Endothelial cell of umbilical vein (primary cell): ENCODE data around the gene OR10D3. TPM values are rescaled to one million over a fixed set of nuclear protein-coding genes. Genes with fewer than 3 reads are reported as not detected.

Experiments used
- BruUV-seq: library from RNA; stranded (reverse); fragments of 400-500 nt; replicated peaks from 2 replicates; lab custom pipeline; 2021; lab: Mats Ljungman, UMichigan
- CTCF ChIA-PET: fragments of 300-600, 350-600 bp; sonication (Branson Sonifier 250); formaldehyde crosslinking; loops from one replicate; lab custom pipeline; 2021; ENCODE audit warnings: antibody characterized with exemption, inconsistent platforms; lab: Charles Lee
- POLR2A ChIA-PET: fragments of 300-600, 350-600 bp; sonication (Branson Sonifier 250); formaldehyde crosslinking; loops from one replicate; lab custom pipeline; 2021; ENCODE audit warnings: antibody characterized with exemption, inconsistent platforms; lab: Charles Lee
- DNase-seq: peaks from one replicate; pipeline ENCODE4 v3.0.0-alpha.2; 2011; ENCODE audit warnings: low read depth, low spot score
- FAIRE-seq: peaks from 2 replicates; lab custom pipeline; 2011; peaks lifted over from hg19 to GRCh38; lab: Jason Lieb, UNC
- H2AFZ ChIP-seq: 2 replicates; pipeline ENCODE4 v1.6.0; 2012; ENCODE audit warnings: low read depth, low read length, control low read depth, inconsistent platforms
- H3K27ac ChIP-seq: 2 replicates; pipeline ENCODE4 v1.5.1; 2011; ENCODE audit warnings: low read depth, mild to moderate bottlenecking, control low read depth, low read length, moderate library complexity; ENCODE audit not compliant: insufficient read depth
- H3K27me3 ChIP-seq, 2 experiments: 2 replicates each; pipeline versions ENCODE4 v1.6.0 to v1.6.1; 2011; ENCODE audit warnings: low read length in 2 of 2, mixed read lengths in 1 of 2; ENCODE audit not compliant: control insufficient read depth in 2 of 2, insufficient read depth in 2 of 2
- H3K36me3 ChIP-seq, 2 experiments: 2 replicates in 1 of 2; 3 replicates in 1 of 2; pipeline ENCODE4 v1.5.1; 2011; ENCODE audit warnings: low read length in 2 of 2, mild to moderate bottlenecking in 1 of 2, moderate library complexity in 1 of 2; ENCODE audit not compliant: control insufficient read depth in 2 of 2, insufficient read depth in 2 of 2; ENCODE audit errors: extremely low read depth in 1 of 2
- H3K4me1 ChIP-seq: 3 replicates; pipeline ENCODE4 v1.5.1; 2011; ENCODE audit warnings: mild to moderate bottlenecking, low read length; ENCODE audit not compliant: control insufficient read depth, insufficient read depth; ENCODE audit errors: extremely low read depth
- H3K4me2 ChIP-seq: 2 replicates; pipeline ENCODE4 v1.6.1; 2011; ENCODE audit warnings: low read length, control low read depth, mixed read lengths; ENCODE audit not compliant: insufficient read depth
- H3K4me3 ChIP-seq, 3 experiments: fragments of 200-600 bp in 1 of 3; sonication (generic), shearing (Covaris generic) in 1 of 3; replicated peaks in 1 of 3; 2 replicates each; pipeline ENCODE4 v1.5.1; 2011 to 2016; ENCODE audit warnings: control low read depth in 3 of 3, low read length in 3 of 3, mild to moderate bottlenecking in 2 of 3, inconsistent platforms in 1 of 3, low read depth in 1 of 3, moderate library complexity in 1 of 3; ENCODE audit not compliant: insufficient read depth in 1 of 3
- H3K79me2 ChIP-seq: 2 replicates; pipeline ENCODE4 v1.6.0; 2012; ENCODE audit warnings: low read length, inconsistent platforms; ENCODE audit not compliant: control insufficient read depth, insufficient read depth
- H3K9ac ChIP-seq: replicated peaks from 2 replicates; pipeline ENCODE3; 2011; ENCODE audit warnings: low read length, control low read depth; ENCODE audit not compliant: insufficient read depth; ENCODE audit errors: extremely low read depth
- H3K9me1 ChIP-seq: replicated peaks from 3 replicates; pipeline ENCODE4 v1.6.0; 2011; ENCODE audit warnings: mild to moderate bottlenecking, low read length; ENCODE audit not compliant: control insufficient read depth, insufficient read depth; ENCODE audit errors: extremely low read depth
- H3K9me3 ChIP-seq: replicated peaks from 2 replicates; pipeline ENCODE4 v1.5.1; 2012; ENCODE audit warnings: low read length, inconsistent platforms; ENCODE audit not compliant: control insufficient read depth, insufficient read depth
- H4K20me1 ChIP-seq: replicated peaks from 2 replicates; pipeline ENCODE3; 2011; ENCODE audit warnings: mild to moderate bottlenecking, low read length; ENCODE audit not compliant: control insufficient read depth, insufficient read depth; ENCODE audit errors: extremely low read depth
- CTCF ChIP-seq, 2 donors: IDR thresholded peaks; 1 replicate in 1 of 2; 2 replicates in 1 of 2; pipeline ENCODE4 v1.5.1; 2011; ENCODE audit warnings: low read length in 2 of 2, mild to moderate bottlenecking in 2 of 2, moderate library complexity in 2 of 2, control low read depth in 1 of 2, inconsistent platforms in 1 of 2, low read depth in 1 of 2; ENCODE audit not compliant: insufficient read depth in 1 of 2; ENCODE audit errors: extremely low read depth in 1 of 2
- EZH2 ChIP-seq: IDR thresholded peaks from 2 replicates; pipeline ENCODE4 v1.6.1; 2012; ENCODE audit warnings: borderline replicate concordance, low read depth, mild to moderate bottlenecking, moderate library complexity, low read length, inconsistent platforms; ENCODE audit not compliant: severe bottlenecking
- FOS ChIP-seq: IDR thresholded peaks from 2 replicates; pipeline ENCODE4 v1.6.1; 2011; ENCODE audit warnings: mild to moderate bottlenecking, low read length, moderate library complexity, borderline replicate concordance; ENCODE audit not compliant: insufficient read depth
- GATA2 ChIP-seq: IDR thresholded peaks from 2 replicates; pipeline ENCODE4 v1.7.0; 2011; ENCODE audit warnings: low read depth, mild to moderate bottlenecking, moderate library complexity, mixed read lengths, low read length; ENCODE audit not compliant: insufficient read length, insufficient read depth
- JUN ChIP-seq: IDR thresholded peaks from 2 replicates; pipeline ENCODE4 v1.6.1; 2011; ENCODE audit warnings: borderline replicate concordance, low read depth; ENCODE audit not compliant: insufficient read length, insufficient read depth
- MAX ChIP-seq: IDR thresholded peaks from 2 replicates; pipeline ENCODE4 v1.6.1; 2011; ENCODE audit not compliant: insufficient read depth, insufficient read length
- MYC ChIP-seq: IDR thresholded peaks from one replicate; pipeline ENCODE4 v1.6.1; 2011; ENCODE audit warnings: mild to moderate bottlenecking, low read depth, low read length
- POLR2A ChIP-seq: IDR thresholded peaks from 2 replicates; pipeline ENCODE4 v1.6.1; 2012; ENCODE audit warnings: low read depth, mild to moderate bottlenecking, control low read depth, low read length
- POLR2AphosphoS5 ChIP-seq: IDR thresholded peaks from 2 replicates; pipeline ENCODE4 v1.6.1; 2012; ENCODE audit warnings: low read depth, mild to moderate bottlenecking, control low read depth, low read length, moderate library complexity; ENCODE audit not compliant: insufficient read depth
- dilution Hi-C: fragments of 300-500 bp; cut with MboI; formaldehyde crosslinking; loops from one replicate; pipeline ENCODE4 v1.15.0; 2019; ENCODE audit warnings: low sequenced_read_pairs; ENCODE audit not compliant: extremely low pct_ligation_motif_present
- intact Hi-C: fragments of 100-400 bp; cut with micrococcal nuclease; formaldehyde crosslinking; loops from one replicate; pipeline ENCODE4 v1.10.0; 2022
- polyA plus RNA-seq, 4 experiments: library from polyadenylated mRNA; depleted of rRNA in 3 of 4; stranded (reverse) in 3 of 4; unstranded in 1 of 4; fragments of >200 nt; gene quantifications; 2 replicates each; pipeline versions ENCODE4 v1.2.1 to v1.2.3, GENCODE V29; 2011 to 2012; ENCODE audit warnings: missing spikeins in 1 of 4
- total RNA-seq: library from RNA; stranded (reverse); gene quantifications from 2 replicates; pipeline ENCODE4 v1.2.3, GENCODE V29; 2021

The OR10D3 gene
- total and polyA plus RNA-seq, 2 donors (not counting 3 experiments of a cell fraction or from before 2014, with no cell fraction given), result not detected

- no peak for FAIRE-seq
- dilution Hi-C loops, result no loop called here
These were observed 15.3 kb upstream of the OR10D3 start for GRCh38 chr11:124167826-124168231.

More at GRCh38 chr11:124167826-124168231, 15.3 kb upstream of the OR10D3 start:
- intact Hi-C loops, result no loop called here
- H3K9me3 ChIP-seq, result no peaks in the 10 kb centered on the region
- H3K9ac ChIP-seq, result no peak overlapping the region
- H3K4me2 ChIP-seq, result no peak overlapping the region
- H2AFZ ChIP-seq, result no peak overlapping the region
- no peak overlapping the region for H3K27ac ChIP-seq
- no peak for DNase-seq
- CTCF ChIA-PET, result interaction anchor here (1.1 kb wide), 2 partner anchors 12 to 27 kb away, joined by 3 read pairs; no protein-coding TSS in a partner anchor
- BruUV-seq, result no TSS peak
- H3K4me1 ChIP-seq, result no peaks in the 10 kb centered on the region
- TF ChIP-seq CTCF (IDR thresholded peaks at IDR 0.05; ENCODE audit: extremely low read depth in 1 of 2, insufficient read depth in 1 of 2, low read depth in 1 of 2, low read length in 2 of 2) (no peak), FOS (no peak), MAX (no peak), JUN (no peak), GATA2 (no peak), POLR2A (no peak), MYC (no peak), EZH2 (no peak), POLR2AphosphoS5 (no peak)
- H3K27me3 ChIP-seq, result no peaks in the 10 kb centered on the region
- no peaks in the 10 kb centered on the region for H4K20me1 ChIP-seq
- no peak overlapping the region for H3K4me3 ChIP-seq
- H3K9me1 ChIP-seq, result no peaks in the 10 kb centered on the region
- no peaks in the 10 kb centered on the region for H3K79me2 ChIP-seq
- POLR2A ChIA-PET, result no interaction called here
- no peaks in the 10 kb centered on the region for H3K36me3 ChIP-seq
